Neural progenitor cell (in vitro differentiated cells): ENCODE measurements around the gene TBXAS1. TPM values are rescaled to one million over a fixed set of nuclear protein-coding genes. Genes with fewer than 3 reads are reported as not detected.
A peak's percentile ranks its signal among the peaks of the same experiment; 100 is the strongest.

Experiments used
- DNase-seq: peaks from one replicate; pipeline ENCODE4 v3.0.0-alpha.2; 2016; ENCODE audit warnings: low spot score
- H2AFZ ChIP-seq: fragments of 200-600 bp; sonication (generic); replicated peaks from 2 replicates; pipeline ENCODE4 v1.6.1; 2016; ENCODE audit warnings: antibody characterized with exemption
- H3F3A ChIP-seq: fragments of 200-600 bp; sonication (generic); 2 replicates; pipeline ENCODE4 v1.6.1; 2016; ENCODE audit warnings: antibody characterized with exemption, low read depth
- H3K27ac ChIP-seq: fragments of 200-600 bp; sonication (generic); 2 replicates; pipeline ENCODE4 v1.5.1; 2016; ENCODE audit warnings: mild to moderate bottlenecking
- H3K27me3 ChIP-seq: fragments of 200-600 bp; sonication (generic); 2 replicates; pipeline ENCODE4 v1.6.1; 2016; ENCODE audit warnings: mild to moderate bottlenecking, moderate library complexity
- H3K36me3 ChIP-seq: fragments of 200-600 bp; sonication (generic); 2 replicates; pipeline ENCODE4 v1.5.1; 2016
- H3K4me1 ChIP-seq: fragments of 200-600 bp; sonication (generic); 2 replicates; pipeline ENCODE4 v1.6.1; 2016; ENCODE audit warnings: mixed run types
- H3K4me2 ChIP-seq: fragments of 200-600 bp; sonication (generic); 2 replicates; pipeline ENCODE4 v1.6.1; 2016
- H3K4me3 ChIP-seq: fragments of 200-600 bp; sonication (generic); 2 replicates; pipeline ENCODE4 v1.5.1; 2016
- H3K79me2 ChIP-seq: fragments of 200-600 bp; sonication (generic); 2 replicates; pipeline ENCODE4 v1.6.1; 2016; ENCODE audit warnings: low read depth
- H3K9ac ChIP-seq: fragments of 200-600 bp; sonication (generic); 2 replicates; pipeline ENCODE4 v1.6.1; 2016
- H3K9me3 ChIP-seq: fragments of 200-600 bp; sonication (generic); 2 replicates; pipeline ENCODE4 v1.5.1; 2016; ENCODE audit warnings: low read depth
- H4K20me1 ChIP-seq: fragments of 200-600 bp; sonication (generic); 2 replicates; pipeline ENCODE4 v1.6.1; 2016; ENCODE audit warnings: low read depth
- H3K27ac Mint-ChIP-seq: 3 replicates; pipeline ENCODE4 v1.8.0; 2021; ENCODE audit warnings: mixed read lengths
- H3K27me3 Mint-ChIP-seq: 2 replicates; pipeline ENCODE4 v1.8.0; 2022; ENCODE audit warnings: low read depth, mild to moderate bottlenecking, inconsistent platforms, moderate library complexity, mixed read lengths; ENCODE audit not compliant: insufficient read depth
- H3K36me3 Mint-ChIP-seq: 3 replicates; pipeline ENCODE4 v1.8.0; 2021; ENCODE audit warnings: mixed read lengths
- H3K4me1 Mint-ChIP-seq: 3 replicates; pipeline ENCODE4 v1.8.0; 2021; ENCODE audit warnings: mixed read lengths
- H3K4me3 Mint-ChIP-seq: 3 replicates; pipeline ENCODE4 v1.8.0; 2021; ENCODE audit warnings: mild to moderate bottlenecking, moderate library complexity, mixed read lengths
- H3K9me3 Mint-ChIP-seq: 3 replicates; pipeline ENCODE4 v1.8.0; 2020; ENCODE audit warnings: mixed read lengths
- EZH2 ChIP-seq: fragments of 200-600 bp; sonication (generic); IDR thresholded peaks from 2 replicates; pipeline ENCODE4 v1.6.1; 2017; ENCODE audit warnings: antibody characterized with exemption, mild to moderate bottlenecking, moderate library complexity
- EZH2phosphoT487 ChIP-seq: fragments of 200-600 bp; sonication (generic); IDR thresholded peaks from 2 replicates; pipeline ENCODE4 v1.6.1; 2017; ENCODE audit warnings: antibody characterized with exemption
- total RNA-seq: library from RNA; depleted of rRNA; stranded (reverse); fragments of >200 nt; gene quantifications from 2 replicates; pipeline ENCODE4 v1.2.3, GENCODE V29; 2015; ENCODE audit warnings: low replicate concordance
- TF ChIP-seq, protein P1 (sequence below): fragments of 200-600 bp; sonication (generic); IDR thresholded peaks from 2 replicates; pipeline ENCODE4 v1.5.1; 2017; ENCODE audit warnings: antibody characterized with exemption, mild to moderate bottlenecking

TBXAS1 gene
- total RNA-seq, 1 donor from 2014 or later = not detected

GRCh38 chr7:139784648-139785047 lies 44.4 kb upstream of the TBXAS1 start:
- Histone ChIP-seq H3K36me3 (no peaks in the 10 kb centered on the region), H3K9me3 (no peaks in the 10 kb centered on the region), H4K20me1 (no peaks in the 10 kb centered on the region), H3F3A (no peaks in the 10 kb centered on the region), H3K4me3 (no peak overlapping the region), H2AFZ (no peak overlapping the region), H3K27me3 (peaks cover 16% of the 10 kb centered on the region), H3K4me2 (no peak overlapping the region), H3K27ac (no peak overlapping the region), H3K9ac (no peak overlapping the region), H3K79me2 (no peaks in the 10 kb centered on the region), H3K4me1 (peaks cover 15% of the 10 kb centered on the region)
- TF ChIP-seq EZH2phosphoT487 = no peak
- TF ChIP-seq, protein P1, sequence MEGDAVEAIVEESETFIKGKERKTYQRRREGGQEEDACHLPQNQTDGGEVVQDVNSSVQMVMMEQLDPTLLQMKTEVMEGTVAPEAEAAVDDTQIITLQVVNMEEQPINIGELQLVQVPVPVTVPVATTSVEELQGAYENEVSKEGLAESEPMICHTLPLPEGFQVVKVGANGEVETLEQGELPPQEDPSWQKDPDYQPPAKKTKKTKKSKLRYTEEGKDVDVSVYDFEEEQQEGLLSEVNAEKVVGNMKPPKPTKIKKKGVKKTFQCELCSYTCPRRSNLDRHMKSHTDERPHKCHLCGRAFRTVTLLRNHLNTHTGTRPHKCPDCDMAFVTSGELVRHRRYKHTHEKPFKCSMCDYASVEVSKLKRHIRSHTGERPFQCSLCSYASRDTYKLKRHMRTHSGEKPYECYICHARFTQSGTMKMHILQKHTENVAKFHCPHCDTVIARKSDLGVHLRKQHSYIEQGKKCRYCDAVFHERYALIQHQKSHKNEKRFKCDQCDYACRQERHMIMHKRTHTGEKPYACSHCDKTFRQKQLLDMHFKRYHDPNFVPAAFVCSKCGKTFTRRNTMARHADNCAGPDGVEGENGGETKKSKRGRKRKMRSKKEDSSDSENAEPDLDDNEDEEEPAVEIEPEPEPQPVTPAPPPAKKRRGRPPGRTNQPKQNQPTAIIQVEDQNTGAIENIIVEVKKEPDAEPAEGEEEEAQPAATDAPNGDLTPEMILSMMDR = no peak
- TF ChIP-seq EZH2 = no peak
- Mint-ChIP-seq H3K9me3 (no peaks in the 10 kb centered on the region), H3K27me3 (peaks cover 6% of the 10 kb centered on the region), H3K4me3 (no peak overlapping the region), H3K36me3 (no peaks in the 10 kb centered on the region), H3K4me1 (peaks cover 2% of the 10 kb centered on the region), H3K27ac (no peak overlapping the region)
- no peak for DNase-seq

GRCh38 chr7:139791316-139791715 lies 37.7 kb upstream of the TBXAS1 start:
- TF ChIP-seq EZH2 = no peak
- no peak for TF ChIP-seq EZH2phosphoT487
- no peaks in the 10 kb centered on the region for H3K4me1 ChIP-seq

GRCh38 chr7:139797607-139798006 lies 31.5 kb upstream of the TBXAS1 start:
- Histone ChIP-seq H3K9ac (no peak overlapping the region), H3K36me3 (no peaks in the 10 kb centered on the region), H3K4me3 (no peak overlapping the region), H4K20me1 (no peaks in the 10 kb centered on the region), H3K79me2 (no peaks in the 10 kb centered on the region), H2AFZ (no peak overlapping the region), H3K4me1 (peaks cover 7% of the 10 kb centered on the region), H3F3A (no peaks in the 10 kb centered on the region), H3K4me2 (no peak overlapping the region), H3K27me3 (no peaks in the 10 kb centered on the region), H3K9me3 (no peaks in the 10 kb centered on the region), H3K27ac (no peak overlapping the region)
- Mint-ChIP-seq H3K4me3 (no peak overlapping the region), H3K4me1 (peaks cover 5% of the 10 kb centered on the region), H3K9me3 (peaks cover 6% of the 10 kb centered on the region), H3K36me3 (no peaks in the 10 kb centered on the region), H3K27ac (no peak overlapping the region), H3K27me3 (peaks cover 2% of the 10 kb centered on the region)
- TF ChIP-seq, protein P1 = no peak
- TF ChIP-seq EZH2phosphoT487 = no peak
- no peak for TF ChIP-seq EZH2
- no peak for DNase-seq

More at GRCh38 chr7:139791316-139791715, 37.7 kb upstream of the TBXAS1 start:
- Histone ChIP-seq H3K4me3 (no peak overlapping the region), H3K36me3 (no peaks in the 10 kb centered on the region), H3K9ac (no peak overlapping the region), H4K20me1 (no peaks in the 10 kb centered on the region), H3K27ac (no peak overlapping the region), H3F3A (no peaks in the 10 kb centered on the region), H3K9me3 (no peaks in the 10 kb centered on the region), H2AFZ (no peak overlapping the region), H3K79me2 (no peaks in the 10 kb centered on the region), H3K4me2 (no peak overlapping the region), H3K27me3 (no peaks in the 10 kb centered on the region)
- Mint-ChIP-seq H3K27me3 (no peaks in the 10 kb centered on the region), H3K4me3 (no peak overlapping the region), H3K4me1 (no peaks in the 10 kb centered on the region), H3K9me3 (peaks cover 3% of the 10 kb centered on the region), H3K36me3 (no peaks in the 10 kb centered on the region), H3K27ac (no peak overlapping the region)
- no peak for DNase-seq

- Histone ChIP-seq H3F3A (no peaks in the 10 kb centered on the region), H3K9ac (no peak overlapping the region), H3K27me3 (no peaks in the 10 kb centered on the region), H3K4me3 (no peak overlapping the region), H3K27ac (no peak overlapping the region), H3K9me3 (no peaks in the 10 kb centered on the region), H3K4me2 (no peak overlapping the region), H3K79me2 (no peaks in the 10 kb centered on the region), H4K20me1 (no peaks in the 10 kb centered on the region), H3K4me1 (peaks cover 7% of the 10 kb centered on the region), H3K36me3 (no peaks in the 10 kb centered on the region), H2AFZ (peak overlapping the region; percentile 55)
- TF ChIP-seq EZH2phosphoT487 = no peak
- Mint-ChIP-seq H3K4me3 (no peak overlapping the region), H3K9me3 (peaks cover 12% of the 10 kb centered on the region), H3K27ac (no peak overlapping the region), H3K27me3 (peaks cover 2% of the 10 kb centered on the region), H3K4me1 (peaks cover 5% of the 10 kb centered on the region), H3K36me3 (peaks cover 5% of the 10 kb centered on the region)
- no peak for DNase-seq
Observed at GRCh38 chr7:139798221-139798620, 30.8 kb upstream of the TBXAS1 start.
